HepG2 (cell line): ENCODE measurements around the gene PHRF1. TPM values are rescaled to one million over a fixed set of nuclear protein-coding genes. Genes with fewer than 3 reads are reported as not detected.

Experiments
- ATAC-seq: fragments of 200-7000 bp; cut with Tn5 transposase; 3 replicates; pipeline ENCODE4 v1.9.1; 2020; ENCODE audit warnings: mild to moderate bottlenecking, moderate library complexity
- BruUV-seq: library from RNA; stranded (reverse); fragments of 400-500 nt; replicated peaks from 2 replicates; lab custom pipeline; 2021; lab: Mats Ljungman, UMichigan
- CTCF ChIA-PET: fragments of 300-600 bp; formaldehyde crosslinking; extraction: SDS; loops from one replicate; lab custom pipeline; 2021; ENCODE audit warnings: low total read pairs, inconsistent platforms, low intra/inter-chr PET ratio; lab: Yijun Ruan, JAX
- POLR2A ChIA-PET: fragments of 350-600 bp; sonication (Branson Sonifier 250); formaldehyde crosslinking; loops from one replicate; lab custom pipeline; 2020; ENCODE audit warnings: antibody characterized with exemption, inconsistent platforms; lab: Yijun Ruan, JAX
- DNase-seq: peaks from one replicate; pipeline ENCODE4 v3.0.0-alpha.2; 2015; ENCODE audit warnings: low spot score
- FAIRE-seq: peaks from 3 replicates; lab custom pipeline; 2011; peaks lifted over from hg19 to GRCh38; lab: Jason Lieb, UNC
- H2AFZ ChIP-seq: one replicate; pipeline ENCODE4 v1.6.1; 2011; ENCODE audit warnings: low read length, inconsistent platforms
- H3K27ac ChIP-seq: fragments of 300-600 bp; 3 replicates; pipeline ENCODE4 v1.8.0; 2011; ENCODE audit warnings: mixed run types, mild to moderate bottlenecking, mixed read lengths, low read length, inconsistent platforms; ENCODE audit not compliant: insufficient read depth; ENCODE audit errors: extremely low read length
- H3K27me3 ChIP-seq, 2 experiments: fragments of 200-600 bp in 1 of 2; 2 replicates in 1 of 2; 3 replicates in 1 of 2; pipeline versions ENCODE4 v1.6.0 to v1.8.0; 2011; ENCODE audit warnings: low read length in 2 of 2, mild to moderate bottlenecking in 2 of 2, moderate library complexity in 2 of 2, inconsistent platforms in 1 of 2; ENCODE audit not compliant: insufficient read depth in 2 of 2, control insufficient read depth in 1 of 2
- H3K36me3 ChIP-seq, 2 experiments: fragments of 200-600 bp in 1 of 2; replicated peaks in 1 of 2; 2 replicates in 1 of 2; 3 replicates in 1 of 2; pipeline versions ENCODE4 v1.5.1 to v1.8.0; 2011; ENCODE audit warnings: low read length in 2 of 2, inconsistent platforms in 1 of 2; ENCODE audit not compliant: insufficient read depth in 2 of 2, control insufficient read depth in 1 of 2
- H3K4me1 ChIP-seq: 2 replicates; pipeline ENCODE4 v1.5.1; 2012; ENCODE audit warnings: low read length, inconsistent platforms; ENCODE audit not compliant: insufficient read depth
- H3K4me2 ChIP-seq: 2 replicates; pipeline ENCODE4 v1.6.0; 2011; ENCODE audit warnings: low read depth, low read length, inconsistent platforms
- H3K4me3 ChIP-seq, 3 experiments: fragments of 200-600 bp in 1 of 3; sonication (generic), shearing (Covaris generic) in 1 of 3; replicated peaks in 1 of 3; 2 replicates each; pipeline ENCODE4 v1.5.1; 2011 to 2016; ENCODE audit warnings: low read length in 3 of 3, inconsistent platforms in 2 of 3, low read depth in 2 of 3, mild to moderate bottlenecking in 2 of 3, control low read depth in 1 of 3, mixed read lengths in 1 of 3; ENCODE audit not compliant: insufficient read depth in 1 of 3
- H3K79me2 ChIP-seq: one replicate; pipeline ENCODE4 v1.6.1; 2011; ENCODE audit warnings: low read length, inconsistent platforms; ENCODE audit not compliant: insufficient read depth
- H3K9ac ChIP-seq: 2 replicates; pipeline ENCODE4 v1.6.0; 2011; ENCODE audit warnings: mild to moderate bottlenecking, low read depth, low read length, inconsistent platforms; ENCODE audit not compliant: insufficient read depth
- H3K9me3 ChIP-seq: 2 replicates; pipeline ENCODE4 v1.5.1; 2012; ENCODE audit warnings: mild to moderate bottlenecking, low read length
- H4K20me1 ChIP-seq: 2 replicates; pipeline ENCODE4 v1.6.0; 2011; ENCODE audit warnings: inconsistent platforms, mild to moderate bottlenecking, low read length, moderate library complexity; ENCODE audit not compliant: insufficient read depth
- AGO2 ChIP-seq: fragments of 200-400 bp; formaldehyde crosslinking; optimal IDR thresholded peaks from 2 replicates; pipeline ENCODE3; 2017; ENCODE audit warnings: mild to moderate bottlenecking, low read depth, low read length, moderate library complexity
- AKAP8 ChIP-seq: sonication (generic); formaldehyde crosslinking; IDR thresholded peaks from 2 replicates; pipeline ENCODE4 v1.5.1; 2020; ENCODE audit warnings: mild to moderate bottlenecking, missing genetic modification reagents
- ATF7-NPFF ChIP-seq: sonication (generic); formaldehyde crosslinking; IDR thresholded peaks from 2 replicates; pipeline ENCODE4 v1.8.1; 2023; ENCODE audit warnings: mild to moderate bottlenecking, low read depth, missing genetic modification reagents, moderate library complexity
- CBX1 ChIP-seq: IDR thresholded peaks from one replicate; pipeline ENCODE4 v1.6.1; 2016; ENCODE audit warnings: antibody characterized with exemption, low read depth
- CTCF ChIP-seq: sonication (generic); formaldehyde crosslinking; IDR thresholded peaks from 2 replicates; pipeline ENCODE4 v1.5.0; 2020; ENCODE audit warnings: mild to moderate bottlenecking, missing genetic modification reagents, moderate library complexity
- HNRNPL ChIP-seq: fragments of 200-400 bp; formaldehyde crosslinking; IDR thresholded peaks from 2 replicates; pipeline ENCODE4 v1.6.1; 2017; ENCODE audit warnings: mild to moderate bottlenecking, low read depth, low read length
- NCOA1 ChIP-seq: sonication (generic); formaldehyde crosslinking; IDR thresholded peaks from 2 replicates; pipeline ENCODE4 v1.9.0; 2021; ENCODE audit warnings: missing genetic modification reagents
- RAD21 ChIP-seq: fragments of 450-650 bp; formaldehyde crosslinking; IDR thresholded peaks from 2 replicates; pipeline ENCODE4 v1.5.0; 2020; ENCODE audit warnings: mild to moderate bottlenecking
- TIGD3 ChIP-seq: sonication (generic); formaldehyde crosslinking; IDR thresholded peaks from 2 replicates; pipeline ENCODE4 v1.5.1; 2020; ENCODE audit warnings: mild to moderate bottlenecking, missing genetic modification reagents, borderline replicate concordance
- ZBTB33 ChIP-seq: sonication (generic); formaldehyde crosslinking; IDR thresholded peaks from 2 replicates; pipeline ENCODE4 v1.4.0; 2020; ENCODE audit warnings: missing genetic modification reagents
- ZFP1 ChIP-seq: IDR thresholded peaks from 2 replicates; pipeline ENCODE4 v1.6.1; 2016
- ZNF446 ChIP-seq: sonication (generic); formaldehyde crosslinking; IDR thresholded peaks from 2 replicates; pipeline ENCODE4 v1.5.0; 2020; ENCODE audit warnings: mild to moderate bottlenecking, missing genetic modification reagents
- ZNF687 ChIP-seq: sonication (generic); formaldehyde crosslinking; IDR thresholded peaks from 2 replicates; pipeline ENCODE4 v1.5.1; 2020; ENCODE audit warnings: mild to moderate bottlenecking, missing genetic modification reagents, moderate library complexity
- WGBS: methylation state at CpG from one replicate; pipeline ENCODE4 v1.1.6; 2017; ENCODE audit warnings: low lambda C conversion rate; 5-methylcytosine and 5-hydroxymethylcytosine counted together
- in situ Hi-C: cut with HindIII; loops from 2 replicates; pipeline ENCODE4 v1.10.0; 2017; ENCODE audit warnings: low pct_unique_long_range_greater_than_20kb; ENCODE audit not compliant: extremely low pct_ligation_motif_present
- intact Hi-C: fragments of 100-400 bp; cut with micrococcal nuclease; formaldehyde crosslinking; loops from one replicate; pipeline ENCODE4 v1.10.0; 2022; ENCODE audit not compliant: unreplicated experiment
- polyA plus RNA-seq, 8 experiments: library from polyadenylated mRNA; depleted of rRNA in 3 of 8; stranded (reverse) in 7 of 8; unstranded in 1 of 8; fragments of >200 nt; fragmentation: Illumina TruSeq in 4 of 8; extraction: Trizol in 4 of 8; gene quantifications; 2 replicates each; pipeline versions ENCODE4 v1.2.1 to v1.2.3, GENCODE V29; 2011 to 2016; ENCODE audit warnings: low read depth in 4 of 8, missing spikeins in 1 of 8, mixed read lengths in 1 of 8; ENCODE audit not compliant: insufficient read depth in 1 of 8
- total RNA-seq, 5 experiments: library from RNA; depleted of rRNA; stranded (reverse); fragments of >200 nt; fragmentation: Illumina TruSeq; extraction: Trizol; gene quantifications; 2 replicates each; pipeline ENCODE4 v1.2.3, GENCODE V29; 2016; ENCODE audit warnings: low read depth in 1 of 5

The PHRF1 gene
- total and polyA plus RNA-seq, 2 of the 13 experiments (the other 11 are each of a cell fraction or from before 2014, with no cell fraction given), result 8.2 to 16.7 TPM

- intact Hi-C loops (loop anchor here (10.0 kb wide), 1 partner anchor 58 kb away; no protein-coding TSS in a partner anchor), in situ Hi-C loops (no loop called here)
- 89% methylated on average over 9 of the region's 27 CpGs for WGBS
- H3K27me3 ChIP-seq, result no peaks in the 10 kb centered on the region
- no peak overlapping the region for H2AFZ ChIP-seq
- BruUV-seq, result no TSS peak
- ChIA-PET CTCF (no interaction called here), POLR2A (no interaction called here)
- no peak overlapping the region for H3K4me2 ChIP-seq
- peak; percentile 29 for DNase-seq
- H3K36me3 ChIP-seq, result peaks cover 34 to 63% of the 10 kb centered on the region in 2 experiments; a peak in 4 of 5 replicates
- no peak overlapping the region for H3K27ac ChIP-seq
- peaks cover 3% of the 10 kb centered on the region; the same call in 1 of the 2 replicates for H4K20me1 ChIP-seq
- H3K4me1 ChIP-seq, result no peaks in the 10 kb centered on the region
- H3K79me2 ChIP-seq, result no peaks in the 10 kb centered on the region
- H3K4me3 ChIP-seq, result no peak overlapping the region
- peak; percentile 26 for ATAC-seq
- no peak for FAIRE-seq
- H3K9me3 ChIP-seq, result no peaks in the 10 kb centered on the region
- H3K9ac ChIP-seq, result no peak overlapping the region
- TF ChIP-seq TIGD3 (CRISPR knock-in tag) (no peak), AKAP8 (0 out of 2 replicates have a peak, but pooled peaks have one; percentile 54), ZNF446 (CRISPR knock-in tag) (no peak), ATF7-NPFF (CRISPR knock-in tag) (no peak), NCOA1 (CRISPR knock-in tag) (no peak), ZNF687 (CRISPR knock-in tag) (peak; percentile 10; the same call in 1 of the 2 replicates), ZBTB33 (peak; percentile 85; the same call in 1 of the 2 replicates), AGO2 (no peak), CBX1 (no peak), RAD21 (CRISPR knock-in tag) (peak; percentile 39; the same call in 1 of the 2 replicates), HNRNPL (0 out of 2 replicates have a peak, but pooled peaks have one; percentile 22), ZFP1 (CRISPR knock-in tag) (no peak), CTCF (CRISPR knock-in tag) (peak; percentile 45)
Measured at GRCh38 chr11:612201-612960, 36.1 kb downstream of the PHRF1 start.
